Cerebellar cortex (tissue), 1 donor: ENCODE data around the gene IGSF3.

Experiments used
- DNase-seq: peaks from one replicate; pipeline ENCODE4 v3.0.0-alpha.2; 2015; ENCODE audit warnings: low spot score

IGSF3 gene

GRCh38 chr1:116667575-116668105 is at the start of gene IGSF3:
TSS of gene IGSF3 (minus strand) at chr1:116667733. CDS start at chr1:116666326, 1,407 bp downstream.
- no peak for DNase-seq

GRCh38 chr1:116717318-116717717 is 49.8 kb upstream of the IGSF3 start:
- DNase-seq, result no peak

- no peak for DNase-seq
These were observed 48.9 kb upstream of the IGSF3 start for GRCh38 chr1:116716391-116716790.

- no peak for DNase-seq
These were observed 45.9 kb upstream of the IGSF3 start for GRCh38 chr1:116713474-116713873.

DNA sequence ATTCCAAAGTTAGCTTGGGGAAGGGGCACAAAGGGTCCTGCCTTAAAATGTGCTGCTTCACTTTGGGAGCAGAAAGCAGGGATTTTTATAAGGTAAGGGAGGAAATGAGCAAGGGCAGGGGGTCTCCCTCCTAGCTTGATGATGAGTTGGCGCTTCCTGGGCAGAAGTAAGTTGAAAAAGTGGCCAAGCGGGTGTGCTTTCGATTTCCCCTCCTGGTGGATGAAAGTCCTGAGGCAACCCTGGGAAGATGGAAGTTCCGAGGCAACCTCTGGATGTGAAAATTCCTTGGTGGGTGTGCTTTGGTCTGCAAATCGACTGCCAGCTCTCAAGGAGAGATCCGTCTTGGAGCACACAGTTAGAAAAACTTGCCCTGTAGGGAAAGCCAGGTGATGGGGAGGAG is 45.0 kb upstream of the IGSF3 start:
- no peak for DNase-seq

DNA sequence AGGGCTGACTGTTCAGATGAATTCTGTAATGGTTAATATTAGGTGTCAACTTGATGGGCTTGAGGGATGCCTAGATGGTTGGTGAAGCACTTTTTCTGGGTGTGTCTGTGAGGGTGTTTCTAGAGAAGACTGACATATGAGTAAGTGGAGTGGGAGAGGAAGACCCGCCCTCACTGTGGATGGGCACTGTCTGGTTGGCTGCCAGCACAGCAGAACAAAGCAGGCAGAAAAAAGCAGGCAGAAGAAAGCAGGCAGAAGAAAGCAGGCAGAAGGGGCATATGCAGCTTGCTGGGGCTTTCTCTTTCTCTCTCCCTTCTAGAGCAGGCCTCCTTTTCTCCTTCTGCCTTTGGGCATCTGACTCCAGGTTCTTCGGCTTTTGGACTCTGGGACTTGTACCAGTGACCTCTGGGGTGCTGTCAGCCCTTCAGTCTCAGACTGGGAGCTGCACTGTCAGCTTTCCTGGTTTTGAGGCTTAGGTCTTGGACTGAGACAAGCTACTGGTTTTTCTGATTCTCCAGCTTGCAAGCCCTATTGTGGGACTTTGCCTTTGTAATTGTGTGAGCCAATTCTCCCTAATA is 43.8 kb upstream of the IGSF3 start:
- no peak for DNase-seq

DNA sequence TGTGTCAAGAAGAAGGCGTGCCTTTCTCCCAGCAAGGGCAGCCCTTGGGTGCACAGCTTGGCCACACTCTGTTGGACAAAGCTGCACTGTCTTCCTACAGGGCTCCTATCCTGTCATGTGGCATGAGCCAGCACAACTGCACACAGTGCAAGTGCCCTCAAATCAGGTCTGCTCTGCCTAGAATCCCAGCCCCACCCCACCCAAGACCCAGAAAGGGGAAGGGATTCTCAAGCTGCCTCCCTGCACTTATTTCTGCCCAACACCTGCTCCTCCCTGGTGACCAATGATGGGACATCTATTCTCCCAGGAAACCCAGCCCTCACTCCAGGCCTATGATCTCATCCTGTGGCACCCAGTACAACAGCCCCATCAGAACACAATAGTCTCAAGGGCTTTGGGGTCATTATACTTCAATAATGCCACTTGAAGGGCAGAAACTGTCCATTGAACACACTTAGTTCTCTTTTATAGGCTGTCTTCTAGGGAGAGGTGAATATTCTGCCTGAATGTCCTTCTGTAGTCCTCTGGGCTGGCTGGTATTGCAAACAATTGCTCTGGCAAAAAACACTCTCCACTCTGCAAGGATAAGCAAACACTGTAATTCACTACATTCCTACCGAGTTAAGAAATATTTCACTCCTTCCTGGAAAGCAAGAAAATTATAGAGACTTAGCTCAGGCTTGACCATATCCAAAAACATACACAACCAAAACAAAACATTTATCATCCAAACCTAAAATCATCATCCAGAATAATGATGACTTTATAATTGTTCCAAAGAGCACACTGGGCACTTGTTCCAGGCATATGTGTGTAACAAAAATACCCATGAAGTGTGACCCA is 43.1 kb upstream of the IGSF3 start:
- DNase-seq, result no peak

DNA sequence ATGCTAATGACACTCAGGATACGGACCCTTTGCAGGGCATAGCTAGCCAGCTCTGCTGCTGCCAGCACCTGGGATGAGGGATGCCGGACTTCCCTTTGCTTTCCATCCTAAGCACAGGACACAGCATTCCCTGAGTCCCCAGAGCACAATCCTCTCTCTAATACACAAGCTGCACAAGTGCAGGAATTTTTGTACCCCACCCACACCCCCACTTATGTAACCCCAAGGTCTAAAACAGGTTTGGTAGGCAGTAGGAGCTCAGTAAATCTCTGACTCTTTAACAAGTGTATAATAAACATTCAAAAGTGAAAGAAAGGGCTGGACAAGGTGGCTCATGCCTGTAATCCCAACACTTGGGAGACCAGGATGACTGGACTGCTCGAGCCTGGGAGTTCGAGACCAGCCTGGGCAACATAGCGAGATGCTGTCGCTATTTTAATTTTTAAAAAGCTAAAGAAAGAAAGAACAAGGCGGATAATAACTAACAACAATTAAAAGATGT is 42.2 kb upstream of the IGSF3 start:
- DNase-seq, result no peak

DNA sequence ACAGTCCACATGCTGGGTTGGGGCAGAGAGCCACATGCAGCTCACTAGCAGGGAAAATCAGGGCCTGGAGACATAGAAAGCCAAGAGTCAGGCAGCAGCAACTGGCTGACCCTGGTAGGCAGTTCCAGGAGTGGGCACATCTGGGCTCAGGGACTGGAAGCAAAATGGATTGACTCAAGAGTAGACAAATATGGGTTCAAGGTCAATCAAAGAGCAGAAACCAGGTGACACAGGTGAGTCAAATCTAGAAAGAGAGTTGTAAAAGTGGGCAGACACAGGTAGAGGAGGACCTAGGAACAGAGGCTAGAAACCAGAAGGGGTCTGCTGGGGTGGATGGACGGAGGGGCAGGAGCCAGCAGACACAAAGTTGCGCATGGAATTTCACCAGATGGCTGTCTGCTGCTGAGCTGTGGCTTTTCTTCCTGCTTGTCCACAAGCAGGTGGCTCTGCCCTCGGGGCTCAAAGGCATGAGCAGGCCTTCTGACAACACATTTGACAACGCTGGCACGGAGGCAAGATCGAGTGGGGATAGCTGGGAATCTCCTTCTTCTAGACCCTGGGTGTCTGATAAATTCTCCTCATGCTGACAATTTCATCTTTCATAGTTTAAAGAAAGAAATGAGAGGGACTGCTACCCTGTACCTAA is 40.8 kb upstream of the IGSF3 start:
- no peak for DNase-seq

DNA sequence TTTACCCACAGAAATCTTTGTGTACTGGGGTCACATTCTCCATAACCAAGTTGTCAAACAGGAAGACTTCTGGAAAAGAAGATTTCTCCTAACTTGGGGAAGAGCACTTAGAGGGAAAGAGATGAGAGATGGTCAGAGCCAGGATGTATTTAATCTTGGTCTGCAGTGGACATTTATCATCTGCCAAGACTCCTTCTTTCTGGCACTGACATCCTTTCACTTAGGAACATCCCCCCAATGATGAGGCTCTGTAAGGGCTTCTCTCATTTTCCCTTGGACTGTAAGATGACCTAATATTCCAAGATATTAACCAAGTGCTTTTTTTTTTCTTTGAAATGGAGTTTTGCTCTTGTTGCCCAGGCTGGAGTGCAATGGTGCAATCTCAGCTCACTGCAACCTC is 39.3 kb upstream of the IGSF3 start:
- no peak for DNase-seq

GRCh38 chr1:116706123-116706522 is 38.6 kb upstream of the IGSF3 start:
- DNase-seq, result no peak

- no peak for DNase-seq
These were observed 36.7 kb upstream of the IGSF3 start for GRCh38 chr1:116704278-116704677.

- DNase-seq, result no peak
These were observed 32.1 kb upstream of the IGSF3 start for GRCh38 chr1:116699605-116700004.

DNA sequence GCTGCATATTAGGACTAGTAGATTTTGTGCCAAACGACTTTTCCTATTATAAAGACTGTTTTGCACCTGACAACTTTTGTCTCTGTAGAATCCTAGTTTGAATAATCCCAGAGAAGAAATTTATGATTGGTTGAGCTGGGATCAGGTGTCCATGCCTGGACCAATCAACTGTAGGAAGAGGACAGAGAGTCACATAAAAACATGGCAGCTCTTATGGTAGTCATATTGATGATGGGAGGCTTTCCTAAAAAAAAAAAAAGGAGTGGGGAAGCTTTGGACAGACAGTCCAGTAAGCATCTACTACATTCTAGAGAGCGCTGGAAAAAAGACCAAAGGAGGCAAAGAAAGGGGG is 30.7 kb upstream of the IGSF3 start:
- no peak for DNase-seq

GRCh38 chr1:116697548-116698243 is 30.2 kb upstream of the IGSF3 start:
- no peak for DNase-seq

GRCh38 chr1:116694524-116694923 is 27.0 kb upstream of the IGSF3 start:
- no peak for DNase-seq

GRCh38 chr1:116693759-116694480 is 26.4 kb upstream of the IGSF3 start:
- DNase-seq, result no peak

DNA sequence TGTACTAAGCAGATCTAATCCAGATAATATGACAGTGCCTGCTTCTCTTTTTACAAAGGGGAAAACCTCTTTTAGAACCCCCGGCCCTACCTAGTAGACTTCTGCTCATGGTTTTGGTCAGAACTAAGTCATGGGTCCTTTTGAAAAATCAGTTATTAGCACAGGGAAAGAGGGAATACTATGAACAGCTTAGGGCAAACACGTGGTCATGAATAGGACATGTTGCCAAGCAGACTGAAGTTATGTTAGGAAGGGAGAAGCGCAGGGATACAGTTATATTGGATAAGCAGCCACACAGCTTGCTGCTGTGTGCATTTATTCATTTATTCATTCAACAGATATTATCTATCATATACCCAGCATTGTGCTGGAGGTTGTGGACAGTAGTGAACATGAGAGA is 25.3 kb upstream of the IGSF3 start:
- DNase-seq, result no peak

GRCh38 chr1:116690849-116691406 is 23.4 kb upstream of the IGSF3 start:
- no peak for DNase-seq

- DNase-seq, result no peak
These were observed 22.9 kb upstream of the IGSF3 start for GRCh38 chr1:116690396-116690848.

DNA sequence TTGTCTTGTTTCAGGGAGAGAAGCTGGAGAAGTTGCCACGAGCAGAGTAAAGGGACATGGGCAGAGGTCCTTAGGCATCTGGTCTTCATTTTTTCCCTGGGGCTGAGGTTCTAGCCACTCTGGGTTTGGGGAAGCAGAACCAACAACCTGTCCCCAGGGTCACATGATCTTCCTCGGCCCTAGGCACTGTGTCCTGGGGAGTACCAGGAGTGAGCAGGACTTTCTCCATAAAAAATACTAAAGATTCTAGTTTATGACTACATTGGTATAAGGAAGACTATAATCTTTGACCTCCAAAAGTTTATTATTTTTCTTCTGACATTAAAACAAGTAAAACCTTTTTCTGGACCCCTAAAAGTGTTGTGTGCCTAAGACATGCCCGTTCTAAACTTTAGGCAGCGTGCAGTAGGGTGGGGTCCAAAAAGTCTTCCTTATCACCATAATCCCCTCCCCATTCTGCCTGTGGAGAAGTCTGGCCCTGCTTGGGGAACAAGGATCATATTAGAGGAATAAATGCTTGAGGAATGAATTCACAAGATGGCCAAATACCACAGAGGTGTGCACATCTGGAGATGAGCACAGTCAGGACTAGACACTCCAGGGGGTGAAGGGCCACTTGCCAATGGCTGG is 19.3 kb upstream of the IGSF3 start:
- DNase-seq, result no peak
